CD4-positive, CD25-positive, alpha-beta regulatory T cell (primary cell): Measurements from ENCODE around the gene RPS2. TPM values are rescaled to one million over a fixed set of nuclear protein-coding genes. Genes with fewer than 3 reads are reported as not detected.

Experiments
- ATAC-seq, 2 donors: fragments of 150-1000 bp; cut with Tn5 transposase; one replicate each; pipeline ENCODE4 v1.10.0; 2021; ENCODE audit warnings: low read depth in 2 of 2, moderate number of reproducible peaks in 2 of 2, moderate library complexity in 1 of 2
- DNase-seq, 3 donors: peaks; one replicate each; pipeline versions ENCODE4 v3.0.0 to v3.0.0-alpha.2; 2012 to 2022; ENCODE audit warnings: mixed read lengths in 1 of 3
- H3K27ac ChIP-seq: one replicate; pipeline ENCODE4 v1.7.0; 2013; ENCODE audit warnings: mild to moderate bottlenecking, low read length; ENCODE audit not compliant: insufficient read depth, poor library complexity, severe bottlenecking
- H3K27me3 ChIP-seq: one replicate; pipeline ENCODE4 v1.7.0; 2013; ENCODE audit warnings: low read length; ENCODE audit not compliant: control insufficient read depth, insufficient read depth
- H3K36me3 ChIP-seq: one replicate; pipeline ENCODE4 v1.7.0; 2013; ENCODE audit warnings: mild to moderate bottlenecking, low read length, moderate library complexity; ENCODE audit not compliant: control insufficient read depth, insufficient read depth
- H3K4me1 ChIP-seq: 2 replicates; pipeline ENCODE4 v1.7.0; 2013; ENCODE audit warnings: mild to moderate bottlenecking, low read length; ENCODE audit not compliant: insufficient read depth, control insufficient read depth, poor library complexity, severe bottlenecking
- H3K4me3 ChIP-seq: one replicate; pipeline ENCODE4 v1.7.0; 2013; ENCODE audit warnings: low read depth, mild to moderate bottlenecking, low read length, moderate library complexity
- H3K9me3 ChIP-seq, 2 experiments: 1 replicate in 1 of 2; 2 replicates in 1 of 2; pipeline ENCODE4 v1.7.0; 2013; ENCODE audit warnings: low read length in 2 of 2, mild to moderate bottlenecking in 1 of 2, moderate library complexity in 1 of 2; ENCODE audit not compliant: control insufficient read depth in 2 of 2
- H3K27ac Mint-ChIP-seq, 3 donors: one replicate each; pipeline ENCODE4 v1.8.0; 2020 to 2022; ENCODE audit warnings: mild to moderate bottlenecking in 3 of 3, mixed read lengths in 3 of 3, moderate library complexity in 2 of 3
- H3K27me3 Mint-ChIP-seq: one replicate; pipeline ENCODE4 v1.8.0; 2022; ENCODE audit warnings: mild to moderate bottlenecking, mixed read lengths
- H3K36me3 Mint-ChIP-seq: one replicate; pipeline ENCODE4 v1.8.0; 2020; ENCODE audit warnings: mixed read lengths
- H3K4me1 Mint-ChIP-seq, 4 donors: one replicate each; pipeline ENCODE4 v1.8.0; 2020 to 2022; ENCODE audit warnings: mixed read lengths in 4 of 4, mild to moderate bottlenecking in 1 of 4
- H3K4me3 Mint-ChIP-seq, 4 donors: one replicate each; pipeline ENCODE4 v1.8.0; 2020 to 2022; ENCODE audit warnings: mild to moderate bottlenecking in 4 of 4, mixed read lengths in 4 of 4, moderate library complexity in 3 of 4
- H3K9me3 Mint-ChIP-seq, 7 donors: one replicate each; pipeline ENCODE4 v1.8.0; 2020 to 2022; ENCODE audit warnings: mixed read lengths in 7 of 7, mild to moderate bottlenecking in 3 of 7, moderate library complexity in 2 of 7
- polyA plus RNA-seq, 4 donors: library from polyadenylated mRNA; unstranded; fragments of 300-500 nt; fragmentation: Illumina TruSeq; gene quantifications; one replicate each; pipeline ENCODE4 v1.2.3, GENCODE V29; 2021
- total RNA-seq: library from RNA; stranded (reverse); gene quantifications from one replicate; pipeline ENCODE4 v1.2.3, GENCODE V29; 2022

The RPS2 gene
- total and polyA plus RNA-seq, 5 donors from 2014 or later = 2,223 to 6,441 (median 4,859) TPM

- peaks cover 0 to 48% (median 21%) of the 10 kb centered on the region in 4 donors for H3K4me1 Mint-ChIP-seq
- no peaks in the 10 kb centered on the region for H3K27me3 Mint-ChIP-seq
- Histone ChIP-seq H3K4me3 (no peak overlapping the region), H3K9me3 (no peaks in the 10 kb centered on the region), H3K36me3 (peaks cover 2% of the 10 kb centered on the region), H3K4me1 (peaks cover 46% of the 10 kb centered on the region), H3K27ac (no peak overlapping the region), H3K27me3 (no peaks in the 10 kb centered on the region)
- no peaks in the 10 kb centered on the region for H3K36me3 Mint-ChIP-seq
- H3K4me3 Mint-ChIP-seq = peak overlapping the region; percentile 72 to 97 (median 83)
- no peak for ATAC-seq
- peak overlapping the region in 1 of 3 donors; percentile 78 for H3K27ac Mint-ChIP-seq
- DNase-seq = no peak
- H3K9me3 Mint-ChIP-seq = no peaks in the 10 kb centered on the region
Observed at GRCh38 chr16:2007081-2007836, 42.6 kb upstream of the RPS2 start.

GRCh38 chr16:2006317-2006716 lies 41.7 kb upstream of the RPS2 start:
- H3K27me3 Mint-ChIP-seq = no peaks in the 10 kb centered on the region
- ATAC-seq = no peak

GRCh38 chr16:2005646-2006045 lies 41.0 kb upstream of the RPS2 start:
- Mint-ChIP-seq H3K9me3 (no peaks in the 10 kb centered on the region), H3K27me3 (no peaks in the 10 kb centered on the region), H3K36me3 (no peaks in the 10 kb centered on the region), H3K4me1 (peaks cover 0 to 48% (median 21%) of the 10 kb centered on the region in 4 donors), H3K4me3 (peak overlapping the region in 2 of 4 donors; percentile 55 to 61), H3K27ac (no peak overlapping the region)
- peaks cover 16% of the 10 kb centered on the region for H3K36me3 ChIP-seq
- no peaks in the 10 kb centered on the region for H3K9me3 ChIP-seq
- no peak for DNase-seq
- no peak overlapping the region for H3K4me3 ChIP-seq
- H3K27me3 ChIP-seq = no peaks in the 10 kb centered on the region
- peaks cover 46% of the 10 kb centered on the region for H3K4me1 ChIP-seq
- ATAC-seq = no peak
- no peak overlapping the region for H3K27ac ChIP-seq

More at GRCh38 chr16:2006317-2006716, 41.7 kb upstream of the RPS2 start:
- Histone ChIP-seq H3K4me1 (peaks cover 46% of the 10 kb centered on the region), H3K36me3 (peaks cover 11% of the 10 kb centered on the region), H3K4me3 (no peak overlapping the region), H3K9me3 (no peaks in the 10 kb centered on the region), H3K27me3 (no peaks in the 10 kb centered on the region), H3K27ac (no peak overlapping the region)
- H3K4me1 Mint-ChIP-seq = peaks cover 0 to 48% (median 21%) of the 10 kb centered on the region in 4 donors
- DNase-seq = no peak
- no peaks in the 10 kb centered on the region for H3K36me3 Mint-ChIP-seq
- H3K4me3 Mint-ChIP-seq = peak overlapping the region in 3 of 4 donors; percentile 21 to 72 (median 55)
- no peaks in the 10 kb centered on the region for H3K9me3 Mint-ChIP-seq
- peak overlapping the region in 1 of 3 donors; percentile 67 for H3K27ac Mint-ChIP-seq

GRCh38 chr16:2004795-2005517 lies 40.3 kb upstream of the RPS2 start:
- Histone ChIP-seq H3K4me1 (peaks cover 39% of the 10 kb centered on the region), H3K4me3 (no peak overlapping the region), H3K27me3 (no peaks in the 10 kb centered on the region), H3K36me3 (peaks cover 16% of the 10 kb centered on the region), H3K9me3 (no peaks in the 10 kb centered on the region), H3K27ac (no peak overlapping the region)
- ATAC-seq = no peak
- Mint-ChIP-seq H3K27ac (no peak overlapping the region), H3K4me3 (no peak overlapping the region), H3K9me3 (no peaks in the 10 kb centered on the region), H3K4me1 (peaks cover 0 to 42% (median 18%) of the 10 kb centered on the region in 4 donors), H3K27me3 (no peaks in the 10 kb centered on the region), H3K36me3 (no peaks in the 10 kb centered on the region)
- no peak for DNase-seq

GRCh38 chr16:2003827-2004641 lies 39.4 kb upstream of the RPS2 start:
- no peaks in the 10 kb centered on the region for H3K36me3 Mint-ChIP-seq
- no peak overlapping the region for H3K27ac Mint-ChIP-seq

GRCh38 chr16:2003231-2003826 lies 38.7 kb upstream of the RPS2 start:
- Histone ChIP-seq H3K36me3 (peaks cover 23% of the 10 kb centered on the region), H3K4me3 (no peak overlapping the region), H3K4me1 (peaks cover 28% of the 10 kb centered on the region), H3K27ac (no peak overlapping the region), H3K27me3 (no peaks in the 10 kb centered on the region), H3K9me3 (no peaks in the 10 kb centered on the region)
- Mint-ChIP-seq H3K27ac (no peak overlapping the region), H3K27me3 (no peaks in the 10 kb centered on the region), H3K4me3 (no peak overlapping the region), H3K36me3 (peaks cover 1% of the 10 kb centered on the region), H3K9me3 (no peaks in the 10 kb centered on the region), H3K4me1 (peaks cover 0 to 33% (median 12%) of the 10 kb centered on the region in 4 donors)
- DNase-seq (no peak), ATAC-seq (no peak)

More at GRCh38 chr16:2003827-2004641, 39.4 kb upstream of the RPS2 start:
- Histone ChIP-seq H3K27me3 (no peaks in the 10 kb centered on the region), H3K4me1 (peaks cover 35% of the 10 kb centered on the region), H3K36me3 (peaks cover 21% of the 10 kb centered on the region), H3K27ac (no peak overlapping the region), H3K9me3 (no peaks in the 10 kb centered on the region), H3K4me3 (no peak overlapping the region)
- Mint-ChIP-seq H3K4me1 (peaks cover 0 to 40% (median 17%) of the 10 kb centered on the region in 4 donors), H3K27me3 (no peaks in the 10 kb centered on the region), H3K9me3 (no peaks in the 10 kb centered on the region), H3K4me3 (no peak overlapping the region)
- ATAC-seq (peak; percentile 89 to 94), DNase-seq (peak; percentile 70 to 87 (median 82))
